Measurements from ENCODE around the gene HSCB.
"Not testable (repeated sequence)": the region's sequence is repeated elsewhere in the genome, so short reads cannot be mapped to it uniquely, and the experiment has no call there.

Gene HSCB

DNA sequence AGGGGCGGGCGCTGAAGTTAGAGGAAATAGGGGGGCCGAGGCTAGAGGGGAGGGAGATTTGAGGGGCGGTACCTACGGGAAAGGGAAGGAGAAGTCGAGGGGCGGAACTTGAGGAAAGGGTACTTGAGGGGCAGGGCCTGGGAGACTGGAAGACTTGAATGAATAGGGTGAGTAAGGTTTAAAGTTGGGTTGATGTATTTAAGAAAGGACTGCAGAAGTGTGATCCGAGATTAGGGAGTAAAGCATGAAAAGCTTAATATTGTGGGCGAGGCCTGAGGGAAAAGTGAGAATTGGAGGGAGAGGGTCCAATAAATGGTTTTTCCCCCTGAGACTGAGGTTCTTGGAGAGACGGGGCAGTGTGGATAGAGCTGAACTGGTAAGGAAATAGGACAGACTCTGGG is 723 bp downstream of the HSCB start:
- intact Hi-C loops (cut with DNase I; ENCODE audit: low total_unique reads): loop anchor here (10.0 kb wide), 2 partner anchors 52 to 58 kb away; no protein-coding TSS in a partner anchor

DNA sequence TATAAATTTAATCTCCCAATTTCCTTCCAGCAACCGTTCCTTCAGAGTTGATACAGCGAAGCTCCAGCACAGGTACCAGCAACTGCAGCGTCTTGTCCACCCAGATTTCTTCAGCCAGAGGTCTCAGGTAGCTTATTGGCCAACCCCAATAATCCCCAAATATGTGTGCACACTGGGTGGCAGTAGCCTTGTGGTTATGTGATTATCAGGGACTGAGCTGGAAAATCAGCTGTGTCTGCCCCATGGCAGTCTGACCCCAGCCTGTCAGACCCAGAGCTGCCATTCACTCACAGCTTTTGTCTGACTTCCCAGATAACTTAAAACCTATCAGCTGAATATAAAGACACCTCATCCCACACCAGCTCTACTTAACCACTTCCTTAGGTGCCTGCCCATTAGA is 2.0 kb downstream of the HSCB start:
- peaks cover 0 to 13% (median 11%) of the 10 kb centered on the region in 4 donors for H3K4me1 ChIP-seq
- no peaks in the 10 kb centered on the region for H3K27me3 ChIP-seq
- no peak for DNase-seq
- no peaks in the 10 kb centered on the region for H3K9me3 ChIP-seq
- intact Hi-C loops (cut with DNase I; ENCODE audit: low total_unique reads): loop anchor here (10.0 kb wide), 2 partner anchors 51 to 59 kb away; no protein-coding TSS in a partner anchor
- H3K4me3 ChIP-seq: no peak overlapping the region
- no peak overlapping the region for H3K27ac ChIP-seq
- TF ChIP-seq, protein P1, sequence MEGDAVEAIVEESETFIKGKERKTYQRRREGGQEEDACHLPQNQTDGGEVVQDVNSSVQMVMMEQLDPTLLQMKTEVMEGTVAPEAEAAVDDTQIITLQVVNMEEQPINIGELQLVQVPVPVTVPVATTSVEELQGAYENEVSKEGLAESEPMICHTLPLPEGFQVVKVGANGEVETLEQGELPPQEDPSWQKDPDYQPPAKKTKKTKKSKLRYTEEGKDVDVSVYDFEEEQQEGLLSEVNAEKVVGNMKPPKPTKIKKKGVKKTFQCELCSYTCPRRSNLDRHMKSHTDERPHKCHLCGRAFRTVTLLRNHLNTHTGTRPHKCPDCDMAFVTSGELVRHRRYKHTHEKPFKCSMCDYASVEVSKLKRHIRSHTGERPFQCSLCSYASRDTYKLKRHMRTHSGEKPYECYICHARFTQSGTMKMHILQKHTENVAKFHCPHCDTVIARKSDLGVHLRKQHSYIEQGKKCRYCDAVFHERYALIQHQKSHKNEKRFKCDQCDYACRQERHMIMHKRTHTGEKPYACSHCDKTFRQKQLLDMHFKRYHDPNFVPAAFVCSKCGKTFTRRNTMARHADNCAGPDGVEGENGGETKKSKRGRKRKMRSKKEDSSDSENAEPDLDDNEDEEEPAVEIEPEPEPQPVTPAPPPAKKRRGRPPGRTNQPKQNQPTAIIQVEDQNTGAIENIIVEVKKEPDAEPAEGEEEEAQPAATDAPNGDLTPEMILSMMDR (IDR thresholded peaks at IDR 0.05): no peak
- peaks cover 16 to 52% (median 49%) of the 10 kb centered on the region in 3 donors for H3K36me3 ChIP-seq

More for the DNA sequence above, 723 bp downstream of the HSCB start:
- H3K27me3 ChIP-seq: no peaks in the 10 kb centered on the region
- peak overlapping the region; percentile 73 to 99 for H3K4me3 ChIP-seq
- no peaks in the 10 kb centered on the region for H3K9me3 ChIP-seq
- H3K36me3 ChIP-seq: peaks cover 10 to 41% (median 39%) of the 10 kb centered on the region in 3 donors
- peak overlapping the region; percentile 97 to 100 for H3K27ac ChIP-seq
- H3K4me1 ChIP-seq: peaks cover 0 to 13% (median 11%) of the 10 kb centered on the region in 4 donors
- TF ChIP-seq, protein P1 (IDR thresholded peaks at IDR 0.05): no peak
- DNase-seq: no peak

DNA sequence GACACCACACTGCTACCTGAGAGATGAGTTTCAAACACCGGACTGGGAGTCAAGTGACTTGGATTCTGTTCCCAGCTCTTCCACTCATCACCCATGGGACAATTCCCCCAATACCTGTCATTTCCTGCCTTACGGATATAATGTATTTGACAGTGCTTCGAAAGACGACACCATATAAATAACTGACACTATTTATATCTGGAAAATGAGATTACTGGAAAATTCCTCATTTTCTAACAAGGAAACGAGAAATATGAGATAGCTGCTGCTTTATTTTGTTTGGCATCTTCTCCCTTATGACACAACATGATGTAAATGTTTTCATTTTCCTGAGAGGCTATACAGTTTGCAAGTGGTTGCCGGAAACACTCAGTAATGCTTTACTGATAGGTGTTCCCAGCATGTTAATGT is 8.6 kb downstream of the HSCB start:
- peaks cover 20 to 51% (median 29%) of the 10 kb centered on the region in 3 donors for H3K36me3 ChIP-seq
- no peaks in the 10 kb centered on the region for H3K27me3 ChIP-seq
- no peak overlapping the region for H3K4me3 ChIP-seq
- intact Hi-C loops (cut with DNase I; ENCODE audit: low total_unique reads): no loop called here
- no peaks in the 10 kb centered on the region for H3K9me3 ChIP-seq
- no peak for DNase-seq
- peaks cover 0 to 7% (median 2%) of the 10 kb centered on the region in 4 donors for H3K4me1 ChIP-seq
- no peak overlapping the region for H3K27ac ChIP-seq
- TF ChIP-seq, protein P1 (IDR thresholded peaks at IDR 0.05): no peak

GRCh38 chr22:28754512-28754911 is 12.7 kb downstream of the HSCB start:
- H3K4me3 ChIP-seq; intact Hi-C loops (cut with DNase I; ENCODE audit: low total_unique reads); H3K4me1 ChIP-seq; DNase-seq; H3K9me3 ChIP-seq; H3K27ac ChIP-seq; H3K27me3 ChIP-seq: not testable (repeated sequence)
- peaks cover 0 to 14% (median 6%) of the 10 kb centered on the region in 3 donors for H3K36me3 ChIP-seq

GRCh38 chr22:28759861-28760560 is 18.2 kb downstream of the HSCB start:
- intact Hi-C loops (cut with DNase I; ENCODE audit: low total_unique reads): no loop called here
- no peak overlapping the region for H3K4me3 ChIP-seq

GRCh38 chr22:28761449-28761755 is 19.6 kb downstream of the HSCB start:
- intact Hi-C loops (cut with DNase I; ENCODE audit: low total_unique reads): no loop called here
- Histone ChIP-seq H3K27ac (no peak overlapping the region), H3K36me3 (no peaks in the 10 kb centered on the region), H3K9me3 (no peaks in the 10 kb centered on the region), H3K27me3 (no peaks in the 10 kb centered on the region), H3K4me1 (peaks cover 0 to 2% (median 0%) of the 10 kb centered on the region in 4 donors), H3K4me3 (no peak overlapping the region)
- TF ChIP-seq, protein P1 (IDR thresholded peaks at IDR 0.05): no peak
- DNase-seq: no peak

More at GRCh38 chr22:28759861-28760560, 18.2 kb downstream of the HSCB start:
- TF ChIP-seq, protein P1 (IDR thresholded peaks at IDR 0.05): no peak
- Histone ChIP-seq H3K9me3 (no peaks in the 10 kb centered on the region), H3K27me3 (no peaks in the 10 kb centered on the region), H3K36me3 (no peaks in the 10 kb centered on the region), H3K4me1 (peaks cover 0 to 2% (median 0%) of the 10 kb centered on the region in 4 donors), H3K27ac (no peak overlapping the region)
- no peak for DNase-seq

DNA sequence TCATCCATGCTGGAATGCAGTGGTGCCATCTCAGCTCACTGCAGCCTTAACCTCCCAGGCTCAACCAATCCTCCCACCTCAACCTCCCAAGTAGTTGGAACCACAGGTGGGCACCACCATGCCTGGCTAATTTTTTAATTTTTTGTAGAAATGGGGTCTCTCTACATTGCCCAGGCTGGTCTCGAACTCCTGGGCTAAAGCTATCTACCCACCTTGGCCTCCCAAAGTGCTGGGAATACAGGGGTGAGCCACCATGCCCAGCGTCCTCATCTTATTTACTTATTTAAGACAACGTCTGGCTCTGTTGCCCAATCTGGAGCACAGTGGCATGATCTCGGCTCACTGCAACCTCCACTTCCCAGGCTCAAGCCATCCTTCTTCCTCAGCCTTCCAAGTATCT is 20.2 kb downstream of the HSCB start:
- H3K36me3 ChIP-seq; intact Hi-C loops (cut with DNase I; ENCODE audit: low total_unique reads); H3K9me3 ChIP-seq; H3K4me3 ChIP-seq; H3K27ac ChIP-seq; H3K27me3 ChIP-seq; H3K4me1 ChIP-seq; DNase-seq: not testable (repeated sequence)
